Nephron progenitor cell (in vitro differentiated cells): ENCODE data around the gene SMARCA4.

ENCODE experiments used
- DNase-seq: peaks from one replicate; pipeline ENCODE4 v3.0.0; 2021
- H3K27ac Mint-ChIP-seq: 2 replicates; pipeline ENCODE4 v1.8.0; 2021; ENCODE audit warnings: mild to moderate bottlenecking, moderate library complexity, mixed read lengths
- H3K27me3 Mint-ChIP-seq: 2 replicates; pipeline ENCODE4 v1.8.0; 2021; ENCODE audit warnings: mild to moderate bottlenecking, low read depth, mixed read lengths; ENCODE audit not compliant: poor library complexity
- H3K36me3 Mint-ChIP-seq: 2 replicates; pipeline ENCODE4 v1.8.0; 2021; ENCODE audit warnings: low read depth, mixed read lengths
- H3K4me1 Mint-ChIP-seq: 2 replicates; pipeline ENCODE4 v1.8.0; 2021; ENCODE audit warnings: mixed read lengths
- H3K4me3 Mint-ChIP-seq: 2 replicates; pipeline ENCODE4 v1.8.0; 2021; ENCODE audit warnings: mild to moderate bottlenecking, moderate library complexity, mixed read lengths
- H3K9me3 Mint-ChIP-seq: 2 replicates; pipeline ENCODE4 v1.8.0; 2021; ENCODE audit warnings: mild to moderate bottlenecking, moderate library complexity, mixed read lengths
- CTCF ChIP-seq: fragments of 200-600 bp; sonication (generic); IDR thresholded peaks from 2 replicates; pipeline ENCODE4 v1.5.0; 2021; ENCODE audit warnings: antibody characterized with exemption

Gene SMARCA4

DNA sequence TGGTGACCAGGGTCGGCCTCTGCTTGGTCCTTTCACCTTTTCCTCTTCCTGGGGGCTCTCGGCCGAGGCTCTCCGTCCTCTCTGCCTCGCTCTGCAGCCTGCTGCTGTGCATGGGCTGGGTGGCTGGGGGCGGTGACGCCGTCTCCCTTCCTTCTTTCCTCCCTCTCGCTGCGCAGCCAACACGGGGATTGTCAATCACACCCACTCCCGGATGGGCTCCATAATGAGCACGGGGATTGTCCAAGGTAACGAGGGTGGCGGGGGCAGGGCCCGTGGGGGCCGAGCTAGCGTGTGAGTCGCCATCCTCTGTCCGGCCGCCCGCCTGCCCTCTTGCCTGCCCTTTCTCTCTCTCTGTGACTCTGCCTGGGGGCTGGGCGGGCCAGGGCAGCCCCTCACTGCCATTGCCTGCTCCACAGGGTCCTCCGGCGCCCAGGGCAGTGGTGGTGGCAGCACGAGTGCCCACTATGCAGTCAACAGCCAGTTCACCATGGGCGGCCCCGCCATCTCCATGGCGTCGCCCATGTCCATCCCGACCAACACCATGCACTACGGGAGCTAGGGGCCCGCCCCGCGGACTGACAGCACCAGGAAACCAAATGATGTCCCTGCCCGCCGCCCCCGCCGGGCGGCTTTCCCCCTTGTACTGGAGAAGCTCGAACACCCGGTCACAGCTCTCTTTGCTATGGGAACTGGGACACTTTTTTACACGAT lies 39.5 kb upstream of the SMARCA4 start:
- Mint-ChIP-seq H3K9me3 (no peaks in the 10 kb centered on the region), H3K4me1 (peaks cover 5% of the 10 kb centered on the region), H3K27ac (peak overlapping the region; percentile 91), H3K4me3 (no peak overlapping the region), H3K27me3 (no peaks in the 10 kb centered on the region), H3K36me3 (peaks cover 23% of the 10 kb centered on the region)
- no peak for DNase-seq
- TF ChIP-seq CTCF, result no peak

- no peak overlapping the region for H3K27ac Mint-ChIP-seq
- peaks cover 6% of the 10 kb centered on the region for H3K4me1 Mint-ChIP-seq
- H3K9me3 Mint-ChIP-seq, result no peaks in the 10 kb centered on the region
- H3K27me3 Mint-ChIP-seq, result no peaks in the 10 kb centered on the region
- DNase-seq, result no peak
- peaks cover 23% of the 10 kb centered on the region for H3K36me3 Mint-ChIP-seq
- no peak overlapping the region for H3K4me3 Mint-ChIP-seq
- no peak for TF ChIP-seq CTCF
These were observed 38.8 kb upstream of the SMARCA4 start for GRCh38 chr19:10921910-10922637.

DNA sequence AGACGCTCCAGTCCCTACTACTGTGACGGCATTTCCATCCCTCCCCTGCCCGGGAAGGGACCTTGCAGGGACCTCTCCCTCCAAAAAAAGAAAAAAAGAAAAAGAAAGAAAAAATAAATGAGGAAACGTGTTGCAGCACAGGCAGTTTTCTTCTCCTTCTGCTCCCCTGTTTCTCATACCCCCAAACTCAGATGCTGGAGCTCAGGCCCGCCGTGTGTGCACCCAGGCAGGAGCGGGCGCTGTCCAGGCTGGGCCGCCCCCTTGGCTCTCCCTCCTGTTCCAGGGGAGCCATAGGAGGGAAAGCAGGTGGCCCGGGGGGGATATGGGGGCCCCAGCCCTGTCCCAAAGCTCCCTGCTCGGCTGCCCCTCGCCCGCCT lies 38.2 kb upstream of the SMARCA4 start:
- DNase-seq, result no peak
- Mint-ChIP-seq H3K4me3 (no peak overlapping the region), H3K27ac (no peak overlapping the region), H3K9me3 (no peaks in the 10 kb centered on the region), H3K36me3 (peaks cover 19% of the 10 kb centered on the region), H3K27me3 (no peaks in the 10 kb centered on the region), H3K4me1 (peaks cover 11% of the 10 kb centered on the region)
- no peak for TF ChIP-seq CTCF

DNA sequence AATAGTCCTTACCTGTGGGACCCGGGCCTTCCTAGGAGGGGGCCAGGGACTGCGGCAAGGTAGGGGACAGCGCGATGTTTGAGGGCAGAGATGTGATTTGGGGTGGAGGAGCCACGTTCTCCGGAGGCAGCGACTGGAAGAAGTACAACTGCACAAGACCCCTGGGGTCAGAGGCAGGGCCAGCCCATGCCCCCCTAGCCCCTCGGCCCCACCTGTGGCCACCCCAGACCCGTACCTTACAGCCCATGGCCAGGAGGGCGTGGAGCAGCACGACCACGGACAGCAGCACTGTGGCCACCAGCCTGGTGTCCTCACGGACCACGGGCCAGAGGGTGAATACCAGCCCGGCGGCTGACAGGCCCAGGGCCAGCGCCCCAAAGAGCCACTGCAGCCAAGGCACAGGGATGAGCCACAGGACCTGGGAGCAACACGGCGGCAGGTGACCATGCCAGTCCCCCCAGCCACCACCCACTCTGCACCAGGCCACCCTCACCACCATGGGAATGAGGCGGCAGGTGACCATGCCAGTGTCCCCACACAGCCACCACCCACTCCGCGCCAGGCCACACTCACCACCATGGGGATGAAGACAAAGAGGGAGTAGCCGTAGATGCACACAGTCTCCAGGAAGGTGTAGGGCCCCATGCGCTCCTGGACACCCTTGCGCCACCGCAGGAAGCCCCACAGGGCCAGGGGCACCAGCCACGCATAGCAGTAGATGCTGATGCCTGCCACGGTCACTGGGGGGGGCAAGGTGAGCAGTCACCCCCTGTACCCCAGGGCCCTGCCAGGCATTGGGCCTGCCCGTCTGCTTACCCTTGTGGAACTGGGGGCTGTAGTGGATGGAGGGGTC lies 37.3 kb upstream of the SMARCA4 start:
- Mint-ChIP-seq H3K9me3 (no peaks in the 10 kb centered on the region), H3K27ac (peak overlapping the region; percentile 48), H3K4me1 (peaks cover 16% of the 10 kb centered on the region), H3K27me3 (no peaks in the 10 kb centered on the region), H3K4me3 (no peak overlapping the region), H3K36me3 (peaks cover 16% of the 10 kb centered on the region)
- no peak for DNase-seq
- TF ChIP-seq CTCF, result no peak

DNA sequence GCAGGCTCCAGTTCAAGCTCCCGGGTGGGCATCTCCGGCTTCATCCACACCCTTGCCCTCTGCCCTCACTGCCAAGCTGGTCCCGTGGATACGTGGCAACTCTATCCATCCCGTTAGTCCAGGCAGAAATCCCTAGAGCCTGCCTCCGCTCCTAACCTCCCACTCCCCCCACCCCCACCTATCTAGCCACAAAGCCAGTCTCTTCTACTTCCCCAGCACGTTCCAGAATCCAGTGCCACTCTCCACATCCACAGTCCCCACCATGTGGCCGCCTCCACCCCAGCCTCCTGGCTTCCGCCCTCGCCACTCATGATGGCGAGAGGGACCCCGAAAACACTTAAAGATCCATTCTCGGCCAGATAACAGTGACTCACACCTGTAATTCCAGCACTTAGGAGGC lies 36.2 kb upstream of the SMARCA4 start:
- no peak for DNase-seq
- Mint-ChIP-seq H3K27ac (peak overlapping the region; percentile 93), H3K4me1 (peaks cover 20% of the 10 kb centered on the region), H3K27me3 (no peaks in the 10 kb centered on the region), H3K4me3 (no peak overlapping the region), H3K9me3 (no peaks in the 10 kb centered on the region), H3K36me3 (peaks cover 10% of the 10 kb centered on the region)
- TF ChIP-seq CTCF, result no peak
